ENCODE measurements around the gene AURKA.

GRCh38 chr20:56345911-56346310 lies 46.1 kb downstream of the AURKA start:
- TF ChIP-seq CTCF (conservative IDR thresholded peaks at IDR 0.05; ENCODE audit: low read length) = no peak
- no peak for TF ChIP-seq EZH2phosphoT487 (IDR thresholded peaks at IDR 0.05; ENCODE audit: borderline replicate concordance)

Data from Loucy (cell line).